Esophagus muscularis mucosa (tissue), 4 donors: Measurements from ENCODE around the gene PHKB.
"Not testable (repeated sequence)": the region's sequence is repeated elsewhere in the genome, so short reads cannot be mapped to it uniquely, and the experiment has no call there.

Experiments
- EP300 ChIP-seq: sonication (generic); formaldehyde crosslinking; IDR thresholded peaks from one replicate; pipeline ENCODE4 v1.6.1; 2017; ENCODE audit warnings: antibody characterized with exemption
- POLR2A ChIP-seq: fragments of 450-650 bp; IDR thresholded peaks from one replicate; pipeline ENCODE4 v1.6.1; 2017; ENCODE audit warnings: antibody characterized with exemption, moderate library complexity, mild to moderate bottlenecking, low read depth
- POLR2AphosphoS5 ChIP-seq, 2 donors: sonication (generic); formaldehyde crosslinking; IDR thresholded peaks; one replicate each; pipeline ENCODE4 v1.6.1; 2017; ENCODE audit warnings: antibody characterized with exemption in 2 of 2
- TF ChIP-seq, protein P1 (sequence below), 3 experiments: fragments of 200-600 bp in 2 of 3; fragments of 450-650 bp in 1 of 3; sonication (generic) in 2 of 3; IDR thresholded peaks; one replicate each; pipeline ENCODE4 v1.5.1; 2017 to 2019; ENCODE audit warnings: antibody characterized with exemption in 3 of 3, mild to moderate bottlenecking in 2 of 3, moderate library complexity in 1 of 3

DNA sequence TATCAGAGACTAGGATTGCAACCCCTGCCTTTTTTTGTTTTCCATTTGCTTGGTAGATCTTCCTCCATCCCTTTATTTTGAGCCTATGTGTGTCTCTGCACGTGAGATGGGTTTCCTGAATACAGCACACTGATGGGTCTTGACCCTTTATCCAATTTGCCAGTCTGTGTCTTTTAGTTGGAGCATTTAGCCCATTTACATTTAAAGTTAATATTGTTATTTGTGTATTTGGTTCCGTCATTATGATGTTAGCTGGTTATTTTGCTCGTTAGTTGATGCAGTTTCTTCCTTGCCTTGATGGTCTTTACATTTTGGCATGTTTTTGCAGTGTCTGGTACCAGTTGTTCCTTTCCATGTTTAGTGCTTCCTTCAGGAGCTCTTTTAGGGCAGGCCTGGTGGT is 220.4 kb downstream of the PHKB start:
- TF ChIP-seq, protein P1, sequence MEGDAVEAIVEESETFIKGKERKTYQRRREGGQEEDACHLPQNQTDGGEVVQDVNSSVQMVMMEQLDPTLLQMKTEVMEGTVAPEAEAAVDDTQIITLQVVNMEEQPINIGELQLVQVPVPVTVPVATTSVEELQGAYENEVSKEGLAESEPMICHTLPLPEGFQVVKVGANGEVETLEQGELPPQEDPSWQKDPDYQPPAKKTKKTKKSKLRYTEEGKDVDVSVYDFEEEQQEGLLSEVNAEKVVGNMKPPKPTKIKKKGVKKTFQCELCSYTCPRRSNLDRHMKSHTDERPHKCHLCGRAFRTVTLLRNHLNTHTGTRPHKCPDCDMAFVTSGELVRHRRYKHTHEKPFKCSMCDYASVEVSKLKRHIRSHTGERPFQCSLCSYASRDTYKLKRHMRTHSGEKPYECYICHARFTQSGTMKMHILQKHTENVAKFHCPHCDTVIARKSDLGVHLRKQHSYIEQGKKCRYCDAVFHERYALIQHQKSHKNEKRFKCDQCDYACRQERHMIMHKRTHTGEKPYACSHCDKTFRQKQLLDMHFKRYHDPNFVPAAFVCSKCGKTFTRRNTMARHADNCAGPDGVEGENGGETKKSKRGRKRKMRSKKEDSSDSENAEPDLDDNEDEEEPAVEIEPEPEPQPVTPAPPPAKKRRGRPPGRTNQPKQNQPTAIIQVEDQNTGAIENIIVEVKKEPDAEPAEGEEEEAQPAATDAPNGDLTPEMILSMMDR (IDR thresholded peaks at IDR 0.05) = not testable (repeated sequence)
- TF ChIP-seq POLR2AphosphoS5 (IDR thresholded peaks at IDR 0.05); POLR2A; EP300: not testable (repeated sequence)
